Natural killer cell (primary cell): ENCODE data around the gene SNX22. TPM values are rescaled to one million over a fixed set of nuclear protein-coding genes. Genes with fewer than 3 reads are reported as not detected.
A peak's percentile ranks its signal among the peaks of the same experiment; 100 is the strongest.

Source experiments
- ATAC-seq, 3 donors: fragments of 150-1000 bp in 2 of 3; fragments of 200-7000 bp in 1 of 3; cut with Tn5 transposase; 1 replicate in 1 of 3; 2 replicates in 2 of 3; pipeline ENCODE4 v1.10.0; 2021; ENCODE audit warnings: mild to moderate bottlenecking in 2 of 3, moderate library complexity in 2 of 3
- DNase-seq, 2 donors: peaks; one replicate each; pipeline versions ENCODE4 v3.0.0 to v3.0.0-alpha.2; 2013 to 2021; ENCODE audit warnings: mixed read lengths in 1 of 2
- H3K27ac ChIP-seq: one replicate; pipeline ENCODE4 v1.5.1; 2013; ENCODE audit warnings: mild to moderate bottlenecking, low read length
- H3K27me3 ChIP-seq: one replicate; pipeline ENCODE4 v1.6.1; 2013; ENCODE audit warnings: low read length; ENCODE audit not compliant: control insufficient read depth, insufficient read depth
- H3K36me3 ChIP-seq: one replicate; pipeline ENCODE4 v1.6.1; 2013; ENCODE audit warnings: low read length; ENCODE audit not compliant: control insufficient read depth, insufficient read depth
- H3K4me1 ChIP-seq: one replicate; pipeline ENCODE4 v1.6.1; 2013; ENCODE audit warnings: low read length; ENCODE audit not compliant: control insufficient read depth, insufficient read depth
- H3K4me3 ChIP-seq: one replicate; pipeline ENCODE4 v1.5.1; 2013; ENCODE audit warnings: low read length
- H3K9me3 ChIP-seq: one replicate; pipeline ENCODE4 v1.6.1; 2013; ENCODE audit warnings: low read length; ENCODE audit not compliant: control insufficient read depth, insufficient read depth
- H3K27ac Mint-ChIP-seq, 2 donors: one replicate each; pipeline ENCODE4 v1.8.0; 2022; ENCODE audit warnings: mild to moderate bottlenecking in 2 of 2, mixed read lengths in 2 of 2, moderate library complexity in 1 of 2
- H3K27me3 Mint-ChIP-seq, 2 donors: one replicate each; pipeline ENCODE4 v1.8.0; 2022; ENCODE audit warnings: low read depth in 2 of 2, mixed read lengths in 2 of 2
- H3K36me3 Mint-ChIP-seq: one replicate; pipeline ENCODE4 v1.8.0; 2022; ENCODE audit warnings: mixed read lengths
- H3K4me1 Mint-ChIP-seq, 2 donors: one replicate each; pipeline ENCODE4 v1.8.0; 2022; ENCODE audit warnings: mixed read lengths in 2 of 2
- H3K4me3 Mint-ChIP-seq: one replicate; pipeline ENCODE4 v1.8.0; 2022; ENCODE audit warnings: mild to moderate bottlenecking, moderate library complexity, mixed read lengths
- H3K9me3 Mint-ChIP-seq, 2 donors: one replicate each; pipeline ENCODE4 v1.8.0; 2022; ENCODE audit warnings: mixed read lengths in 2 of 2
- WGBS: methylation state at CpG from one replicate; pipeline ENCODE4 v1.1.7; 2013; ENCODE audit warnings: missing lambda C conversion rate; ENCODE audit not compliant: insufficient coverage; 5-methylcytosine and 5-hydroxymethylcytosine counted together
- intact Hi-C: fragments of 100-400 bp; cut with micrococcal nuclease; formaldehyde crosslinking; loops from one replicate; pipeline ENCODE4 v1.14.2; 2022
- total RNA-seq, 4 donors: library from RNA; stranded (reverse); fragments of 120-200 nt in 1 of 4; gene quantifications; one replicate each; pipeline versions ENCODE4 v1.2.3 to v1.2.4, GENCODE V29; 2013 to 2022
- TF ChIP-seq, protein P1 (sequence below): fragments of 200-600 bp; IDR thresholded peaks from one replicate; pipeline ENCODE4 v1.8.0; 2022; ENCODE audit warnings: antibody characterized with exemption

Gene SNX22
- total RNA-seq, 3 donors from 2014 or later (not counting 1 experiment from before 2014, with no cell fraction given), result 0.41 to 0.80 (median 0.75) TPM

- Histone ChIP-seq H3K9me3 (no peaks in the 10 kb centered on the region), H3K27me3 (no peaks in the 10 kb centered on the region), H3K4me1 (no peaks in the 10 kb centered on the region), H3K4me3 (no peak overlapping the region), H3K27ac (no peak overlapping the region), H3K36me3 (peaks cover 58% of the 10 kb centered on the region)
- Mint-ChIP-seq H3K4me1 (peaks cover 0 to 8% of the 10 kb centered on the region in 2 donors), H3K36me3 (peaks cover 6% of the 10 kb centered on the region), H3K9me3 (no peaks in the 10 kb centered on the region), H3K27me3 (no peaks in the 10 kb centered on the region), H3K4me3 (no peak overlapping the region), H3K27ac (peak overlapping the region in 1 of 2 donors; percentile 39)
- DNase-seq (no peak), ATAC-seq (no peak)
- intact Hi-C loops, result no loop called here
- TF ChIP-seq, protein P1, sequence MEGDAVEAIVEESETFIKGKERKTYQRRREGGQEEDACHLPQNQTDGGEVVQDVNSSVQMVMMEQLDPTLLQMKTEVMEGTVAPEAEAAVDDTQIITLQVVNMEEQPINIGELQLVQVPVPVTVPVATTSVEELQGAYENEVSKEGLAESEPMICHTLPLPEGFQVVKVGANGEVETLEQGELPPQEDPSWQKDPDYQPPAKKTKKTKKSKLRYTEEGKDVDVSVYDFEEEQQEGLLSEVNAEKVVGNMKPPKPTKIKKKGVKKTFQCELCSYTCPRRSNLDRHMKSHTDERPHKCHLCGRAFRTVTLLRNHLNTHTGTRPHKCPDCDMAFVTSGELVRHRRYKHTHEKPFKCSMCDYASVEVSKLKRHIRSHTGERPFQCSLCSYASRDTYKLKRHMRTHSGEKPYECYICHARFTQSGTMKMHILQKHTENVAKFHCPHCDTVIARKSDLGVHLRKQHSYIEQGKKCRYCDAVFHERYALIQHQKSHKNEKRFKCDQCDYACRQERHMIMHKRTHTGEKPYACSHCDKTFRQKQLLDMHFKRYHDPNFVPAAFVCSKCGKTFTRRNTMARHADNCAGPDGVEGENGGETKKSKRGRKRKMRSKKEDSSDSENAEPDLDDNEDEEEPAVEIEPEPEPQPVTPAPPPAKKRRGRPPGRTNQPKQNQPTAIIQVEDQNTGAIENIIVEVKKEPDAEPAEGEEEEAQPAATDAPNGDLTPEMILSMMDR, result no peak
- 96% methylated on average over 4 of the region's 4 CpGs for WGBS
Measured at GRCh38 chr15:64138331-64138941, 13.1 kb upstream of the SNX22 start.

DNA sequence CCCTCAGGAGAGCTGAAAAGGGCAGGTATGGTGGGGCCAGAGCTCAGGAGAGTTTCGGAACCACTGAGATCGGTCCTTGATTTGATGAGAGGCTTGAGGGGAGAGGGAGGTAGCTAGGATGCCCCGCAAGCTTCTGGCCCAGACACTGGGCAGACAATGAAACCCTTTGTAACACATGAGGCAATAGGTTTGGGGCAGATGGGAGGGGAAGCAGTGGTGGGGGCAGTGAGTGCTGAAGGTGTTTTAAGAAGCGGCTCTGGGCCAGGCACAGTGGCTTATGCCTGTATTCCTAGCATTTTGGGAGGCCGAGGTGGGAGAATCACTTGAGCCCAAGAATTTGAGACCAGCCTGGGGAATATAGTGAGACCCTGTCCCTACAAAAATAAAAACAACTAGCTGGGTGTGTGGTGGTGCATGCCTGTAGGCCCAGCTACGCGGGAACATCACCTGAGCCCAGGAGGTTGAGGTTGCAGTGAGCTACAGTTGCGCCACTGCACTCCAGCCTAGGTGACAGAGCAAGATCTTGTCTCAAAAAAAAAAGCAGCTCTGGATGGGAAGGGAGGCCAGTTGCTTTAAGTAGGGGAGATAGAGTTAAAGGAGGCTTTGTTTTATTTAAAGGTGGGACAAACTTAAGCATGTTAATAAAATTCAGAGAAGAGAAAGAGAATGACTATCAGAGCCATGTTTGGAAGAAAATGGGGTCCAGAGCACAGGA lies 9.6 kb upstream of the SNX22 start:
- H3K27me3 Mint-ChIP-seq, result no peaks in the 10 kb centered on the region
- Histone ChIP-seq H3K27ac (no peak overlapping the region), H3K27me3 (no peaks in the 10 kb centered on the region), H3K4me1 (no peaks in the 10 kb centered on the region), H3K4me3 (no peak overlapping the region), H3K36me3 (peaks cover 42% of the 10 kb centered on the region), H3K9me3 (no peaks in the 10 kb centered on the region)
- WGBS, result 98% methylated on average over 8 of the region's 8 CpGs
- DNase-seq, result no peak
- no peaks in the 10 kb centered on the region for H3K9me3 Mint-ChIP-seq
- H3K27ac Mint-ChIP-seq, result peak overlapping the region; percentile 41 to 51
- H3K4me1 Mint-ChIP-seq, result peaks cover 0 to 4% of the 10 kb centered on the region in 2 donors
- intact Hi-C loops, result no loop called here
- no peak for ATAC-seq
- no peak overlapping the region for H3K4me3 Mint-ChIP-seq
- H3K36me3 Mint-ChIP-seq, result peaks cover 6% of the 10 kb centered on the region
- TF ChIP-seq, protein P1, result no peak

DNA sequence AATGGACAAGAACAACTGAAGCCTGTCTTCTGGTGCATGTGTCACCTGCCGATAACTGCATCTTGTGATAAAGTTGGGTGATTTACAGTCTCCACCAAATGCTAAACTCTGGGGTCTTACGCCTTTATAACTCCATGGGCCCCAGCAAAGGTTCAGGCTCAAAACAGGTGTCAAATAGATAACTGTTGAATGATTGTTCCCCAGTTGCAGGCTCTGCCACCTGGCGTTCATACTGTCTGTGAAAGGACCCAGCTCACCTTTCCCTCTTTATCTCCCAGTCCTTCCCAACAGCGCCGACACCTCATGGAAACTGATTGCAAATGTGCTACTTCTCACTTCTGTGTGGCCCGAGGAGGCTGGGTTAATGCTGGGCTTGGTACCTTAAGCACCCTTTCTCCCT lies 8.3 kb upstream of the SNX22 start:
- 96% methylated on average over 6 of the region's 6 CpGs for WGBS
- H3K4me1 Mint-ChIP-seq, result peaks cover 0 to under 1% of the 10 kb centered on the region in 2 donors
- no peak overlapping the region for H3K27ac ChIP-seq
- H3K4me3 ChIP-seq, result no peak overlapping the region
- no peak overlapping the region for H3K4me3 Mint-ChIP-seq
- TF ChIP-seq, protein P1, result no peak
- intact Hi-C loops, result no loop called here
- H3K27me3 Mint-ChIP-seq, result no peaks in the 10 kb centered on the region
- H3K9me3 Mint-ChIP-seq, result no peaks in the 10 kb centered on the region
- no peaks in the 10 kb centered on the region for H3K9me3 ChIP-seq
- H3K36me3 ChIP-seq, result peaks cover 31% of the 10 kb centered on the region
- no peak overlapping the region for H3K27ac Mint-ChIP-seq
- H3K36me3 Mint-ChIP-seq, result peaks cover 2% of the 10 kb centered on the region
- no peaks in the 10 kb centered on the region for H3K4me1 ChIP-seq
- H3K27me3 ChIP-seq, result no peaks in the 10 kb centered on the region
- no peak for DNase-seq
- no peak for ATAC-seq
